Fibroblast of peridontal ligament (primary cell): ENCODE results near the gene APOBEC3C.
"Not testable (repeated sequence)": the region's sequence is repeated elsewhere in the genome, so short reads cannot be mapped to it uniquely, and the experiment has no call there.

Experiments
- DNase-seq: peaks from one replicate; pipeline ENCODE4 v3.0.0-alpha.2; 2010; ENCODE audit errors: extremely low read depth

APOBEC3C gene

GRCh38 chr22:39061290-39061689 is 47.2 kb downstream of the APOBEC3C start:
- DNase-seq: not testable (repeated sequence)

- not testable (repeated sequence) for DNase-seq
Observed at GRCh38 chr22:39061951-39062350, 47.9 kb downstream of the APOBEC3C start.

DNA sequence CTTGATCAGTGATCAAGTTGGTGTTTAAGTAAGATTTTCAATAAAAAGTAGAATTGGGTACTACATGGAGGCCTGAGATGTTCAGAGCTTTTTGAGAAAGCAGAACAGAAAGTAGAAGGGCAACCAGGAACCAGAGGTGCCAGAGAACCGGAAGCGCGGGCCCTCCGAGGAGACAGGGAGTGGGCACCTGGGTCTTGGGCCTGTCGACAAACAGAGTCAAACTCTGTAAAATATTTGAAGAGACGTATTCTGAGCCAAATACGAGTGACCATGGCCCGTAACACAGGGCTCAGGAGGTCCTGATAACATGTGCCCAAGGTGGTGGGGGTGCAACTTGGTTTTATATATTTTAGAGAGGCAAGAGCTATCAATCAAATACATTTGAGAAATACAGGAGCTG is 49.8 kb downstream of the APOBEC3C start:
- not testable (repeated sequence) for DNase-seq

- DNase-seq: not testable (repeated sequence)
Observed at GRCh38 chr22:39066442-39067276, 52.6 kb downstream of the APOBEC3C start.

- DNase-seq: no peak
Observed at GRCh38 chr22:39068033-39068785, 54.2 kb downstream of the APOBEC3C start.
